H1 (cell line): ENCODE measurements around the gene CNTNAP1. TPM values are rescaled to one million over a fixed set of nuclear protein-coding genes. Genes with fewer than 3 reads are reported as not detected.

Source experiments
- BRCA1 ChIP-seq: IDR thresholded peaks from 2 replicates; pipeline ENCODE4 v1.6.1; 2012; ENCODE audit warnings: low read depth, low read length, improper control_type of control experiment
- FOSL1 ChIP-seq: IDR thresholded peaks from 2 replicates; pipeline ENCODE4 v1.6.1; 2011; ENCODE audit warnings: mild to moderate bottlenecking, low read depth, low read length, moderate library complexity; ENCODE audit not compliant: insufficient read depth
- GABPA ChIP-seq: IDR thresholded peaks from 2 replicates; pipeline ENCODE4 v1.6.1; 2011; ENCODE audit warnings: mild to moderate bottlenecking, low read length, moderate library complexity, borderline replicate concordance; ENCODE audit not compliant: insufficient read depth
- KDM5A ChIP-seq: fragments of 200-600 bp; IDR thresholded peaks from 2 replicates; pipeline ENCODE4 v1.7.1; 2012; ENCODE audit warnings: mild to moderate bottlenecking, low read length, inconsistent platforms, mixed read lengths
- polyA plus RNA-seq, 7 experiments: library from polyadenylated mRNA; depleted of rRNA in 3 of 7; stranded (reverse) in 5 of 7; unstranded in 2 of 7; fragments of >200 nt in 5 of 7; fragments of 200-250 nt in 2 of 7; gene quantifications; 1 replicate in 5 of 7; 2 replicates in 1 of 7; 4 replicates in 1 of 7; pipeline versions ENCODE4 v1.2.1 to v1.2.3, GENCODE V29; 2011 to 2013; ENCODE audit warnings: missing spikeins in 2 of 7, mixed read lengths in 2 of 7
- total RNA-seq: library from RNA; stranded (reverse); fragmentation: NEBNext Ultra II Directional; extraction: Animal tissue kit (Norgen Biotek cat#: 25700); gene quantifications from 2 replicates; pipeline ENCODE4 v1.2.1, GENCODE V29; 2021

Gene CNTNAP1
- total and polyA plus RNA-seq, 2 of the 8 experiments (the other 6 are each of a cell fraction or from before 2014, with no cell fraction given), result 4.7 to 10.0 TPM

DNA sequence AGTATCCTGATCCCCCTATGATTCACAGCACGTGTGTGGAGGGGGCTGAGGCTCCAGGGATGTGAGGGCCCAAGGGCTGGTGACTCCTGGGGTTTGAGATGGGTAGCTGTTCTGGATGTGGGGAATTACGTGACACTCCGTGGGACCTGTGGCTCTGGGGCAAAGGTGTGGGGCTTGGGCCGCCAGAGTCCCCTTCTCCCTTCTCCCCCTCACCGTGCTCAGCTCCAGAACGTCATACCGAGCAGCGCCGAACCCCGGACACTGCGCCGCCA lies 12.7 kb upstream of the CNTNAP1 start (continued):
- TF ChIP-seq GABPA (no peak), BRCA1 (no peak), FOSL1 (no peak), KDM5A (no peak)
- TF ChIP-seq, all 59 proteins: peak for 0
